ENCODE results near the gene KRT36.

The KRT36 gene

GRCh38 chr17:41516147-41516829 is 26.6 kb upstream of the KRT36 start:
- H3K9me3 ChIP-seq (ENCODE audit: insufficient read depth, low read depth, low read length): no peaks in the 10 kb centered on the region
- no peaks in the 10 kb centered on the region for H3K4me1 ChIP-seq (ENCODE audit: insufficient read depth, low read length, poor library complexity, severe bottlenecking)
- H3K4me3 ChIP-seq (ENCODE audit: low read length, poor library complexity, severe bottlenecking): no peak overlapping the region
- no peaks in the 10 kb centered on the region for H3K9me2 ChIP-seq (replicated peaks; ENCODE audit: low read depth, low read length)
- no peaks in the 10 kb centered on the region for H4K20me1 ChIP-seq (ENCODE audit: insufficient read depth, low read length, poor library complexity, severe bottlenecking)
- no peak overlapping the region for H2AFZ ChIP-seq (ENCODE audit: low read length)
- H3K79me2 ChIP-seq (ENCODE audit: insufficient read depth, low read length): no peaks in the 10 kb centered on the region
- no peak overlapping the region for H3K9ac ChIP-seq (ENCODE audit: low read depth, low read length, poor library complexity, severe bottlenecking)
- no peaks in the 10 kb centered on the region for H3K36me3 ChIP-seq (ENCODE audit: insufficient read depth, low read length)
- TF ChIP-seq EZH2phosphoT487 (IDR thresholded peaks at IDR 0.05; ENCODE audit: borderline replicate concordance) (no peak), CTCF (conservative IDR thresholded peaks at IDR 0.05; ENCODE audit: low read length) (no peak)
- no peaks in the 10 kb centered on the region for H3F3A ChIP-seq (ENCODE audit: low read depth)
- no peak overlapping the region for H3K4me2 ChIP-seq (ENCODE audit: low read depth, low read length, poor library complexity, severe bottlenecking)
- H3K27me3 ChIP-seq (ENCODE audit: insufficient read depth, low read length, poor library complexity, severe bottlenecking): no peaks in the 10 kb centered on the region

- Histone ChIP-seq H3K9me3 (ENCODE audit: insufficient read depth, low read depth, low read length) (no peaks in the 10 kb centered on the region), H3K27me3 (ENCODE audit: insufficient read depth, low read length, poor library complexity, severe bottlenecking) (no peaks in the 10 kb centered on the region), H3K9me2 (replicated peaks; ENCODE audit: low read depth, low read length) (no peaks in the 10 kb centered on the region), H3K4me3 (ENCODE audit: low read length, poor library complexity, severe bottlenecking) (no peak overlapping the region), H3K9ac (ENCODE audit: low read depth, low read length, poor library complexity, severe bottlenecking) (no peak overlapping the region), H3K36me3 (ENCODE audit: insufficient read depth, low read length) (no peaks in the 10 kb centered on the region), H4K20me1 (ENCODE audit: insufficient read depth, low read length, poor library complexity, severe bottlenecking) (no peaks in the 10 kb centered on the region), H3K4me2 (ENCODE audit: low read depth, low read length, poor library complexity, severe bottlenecking) (no peak overlapping the region), H3K79me2 (ENCODE audit: insufficient read depth, low read length) (no peaks in the 10 kb centered on the region), H3F3A (ENCODE audit: low read depth) (no peaks in the 10 kb centered on the region), H2AFZ (ENCODE audit: low read length) (no peak overlapping the region), H3K4me1 (ENCODE audit: insufficient read depth, low read length, poor library complexity, severe bottlenecking) (no peaks in the 10 kb centered on the region)
- no peak for TF ChIP-seq CTCF (conservative IDR thresholded peaks at IDR 0.05; ENCODE audit: low read length)
- TF ChIP-seq EZH2phosphoT487 (IDR thresholded peaks at IDR 0.05; ENCODE audit: borderline replicate concordance): no peak
These were observed 23.4 kb upstream of the KRT36 start for GRCh38 chr17:41513168-41513547.

- no peak overlapping the region for H3K9ac ChIP-seq (ENCODE audit: low read depth, low read length, poor library complexity, severe bottlenecking)
- H3K4me3 ChIP-seq (ENCODE audit: low read length, poor library complexity, severe bottlenecking): no peak overlapping the region
- H2AFZ ChIP-seq (ENCODE audit: low read length): no peak overlapping the region
These were observed 22.9 kb upstream of the KRT36 start for GRCh38 chr17:41512546-41513167.

More at GRCh38 chr17:41512546-41513167, 22.9 kb upstream of the KRT36 start:
- H3K9me2 ChIP-seq (replicated peaks; ENCODE audit: low read depth, low read length): no peaks in the 10 kb centered on the region
- no peaks in the 10 kb centered on the region for H3K27me3 ChIP-seq (ENCODE audit: insufficient read depth, low read length, poor library complexity, severe bottlenecking)
- no peaks in the 10 kb centered on the region for H3K79me2 ChIP-seq (ENCODE audit: insufficient read depth, low read length)
- TF ChIP-seq CTCF (conservative IDR thresholded peaks at IDR 0.05; ENCODE audit: low read length): no peak
- no peak for TF ChIP-seq EZH2phosphoT487 (IDR thresholded peaks at IDR 0.05; ENCODE audit: borderline replicate concordance)
- H3K4me2 ChIP-seq (ENCODE audit: low read depth, low read length, poor library complexity, severe bottlenecking): no peak overlapping the region
- H4K20me1 ChIP-seq (ENCODE audit: insufficient read depth, low read length, poor library complexity, severe bottlenecking): no peaks in the 10 kb centered on the region
- no peaks in the 10 kb centered on the region for H3K36me3 ChIP-seq (ENCODE audit: insufficient read depth, low read length)
- H3K9me3 ChIP-seq (ENCODE audit: insufficient read depth, low read depth, low read length): no peaks in the 10 kb centered on the region
- H3F3A ChIP-seq (ENCODE audit: low read depth): no peaks in the 10 kb centered on the region
- H3K4me1 ChIP-seq (ENCODE audit: insufficient read depth, low read length, poor library complexity, severe bottlenecking): no peaks in the 10 kb centered on the region

Data from Loucy (cell line).